Naive B cell (primary cell): Measurements from ENCODE around the gene LMBRD2. TPM values are rescaled to one million over a fixed set of nuclear protein-coding genes. Genes with fewer than 3 reads are reported as not detected.

Source experiments
- polyA plus RNA-seq, 6 donors: library from polyadenylated mRNA; unstranded; fragments of 300-500 nt; fragmentation: Illumina TruSeq; gene quantifications; one replicate each; pipeline ENCODE4 v1.2.3, GENCODE V29; 2021; ENCODE audit warnings: low read depth in 6 of 6

LMBRD2 gene
- polyA plus RNA-seq, 6 donors from 2014 or later: 3.6 to 6.7 (median 5.0) TPM

Other genes with a start within 250 kb of the LMBRD2 start
- gene CAPSL, start 213.3 kb downstream of the LMBRD2 start, polyA plus RNA-seq: not detected
- under 1 TPM in 1 of 6 donors, not detected in 5; 0.12 TPM for gene UGT3A1, start 160.5 kb downstream of the LMBRD2 start, polyA plus RNA-seq
- gene UGT3A2, start 85.0 kb downstream of the LMBRD2 start, polyA plus RNA-seq: under 1 TPM in 1 of 6 donors, not detected in 5; 0.12 TPM
- 10 to 100 TPM; 17.7 to 30.8 (median 24.5) TPM for gene SKP2, start 224 bp upstream of the LMBRD2 start, polyA plus RNA-seq
- gene NADK2, start 90.0 kb upstream of the LMBRD2 start, polyA plus RNA-seq: 1 to 10 TPM; 1.0 to 7.1 (median 4.2) TPM
- not detected for gene RANBP3L, start 150.0 kb upstream of the LMBRD2 start, polyA plus RNA-seq